Eye (tissue), 1 donor: ENCODE results near the gene NRSN2.
"Not testable (repeated sequence)": the region's sequence is repeated elsewhere in the genome, so short reads cannot be mapped to it uniquely, and the experiment has no call there.

ENCODE experiments used
- DNase-seq: peaks from one replicate; pipeline ENCODE4 v3.0.0-alpha.2; 2015

Gene NRSN2

DNA sequence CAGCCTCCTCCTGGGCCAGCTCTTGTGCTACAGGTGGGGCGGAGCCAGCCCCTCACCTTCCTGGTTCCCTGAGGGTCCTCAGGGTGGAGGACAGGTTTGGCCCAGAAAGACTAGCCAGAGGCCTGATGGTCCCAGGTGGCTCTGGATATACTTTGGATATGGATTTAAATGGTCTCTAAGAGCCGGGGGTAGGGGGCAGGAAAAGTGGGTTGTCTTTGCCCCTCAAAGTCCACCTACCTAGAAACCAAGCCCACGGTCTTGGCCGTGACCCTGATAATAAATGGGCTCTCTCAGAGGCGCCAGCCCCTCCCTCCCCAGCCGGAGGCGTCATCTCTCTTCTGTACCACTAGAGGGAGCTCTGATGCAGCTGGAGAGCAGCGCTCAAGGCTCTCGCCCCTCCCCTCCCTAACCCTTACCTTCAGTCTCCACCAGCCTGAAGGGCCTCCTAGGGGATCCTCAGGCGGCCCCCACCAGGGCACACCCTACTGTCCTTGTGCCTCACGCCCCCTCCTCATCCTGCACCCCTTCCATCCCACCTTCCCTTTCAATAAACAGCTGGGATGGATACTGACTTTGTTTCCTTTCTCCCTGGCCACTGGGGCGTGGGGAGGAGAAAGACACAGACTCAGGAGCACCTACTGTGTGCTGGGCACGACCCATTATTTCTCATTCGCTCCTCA, 7.5 kb downstream of the NRSN2 start:
- DNase-seq = peak; percentile 94

DNA sequence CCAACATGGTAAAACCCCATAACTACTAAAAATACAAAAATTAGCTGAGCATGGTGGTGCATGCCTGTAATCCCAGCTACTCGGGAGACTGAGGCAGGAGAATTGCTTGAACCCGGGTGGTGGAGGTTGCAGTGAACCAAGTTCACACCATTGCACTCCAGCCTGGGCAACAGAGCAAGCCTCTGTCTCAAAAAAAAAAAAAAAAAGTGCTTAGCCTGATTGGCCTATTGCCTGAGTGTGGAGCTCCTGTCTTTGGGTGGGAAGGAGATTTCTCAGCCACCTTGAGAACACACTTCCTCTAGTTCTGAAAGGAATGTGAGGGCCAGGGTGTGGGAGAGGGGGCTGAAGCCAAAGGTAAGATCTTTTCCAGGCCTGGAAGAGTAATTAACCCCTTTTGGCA, 9.2 kb downstream of the NRSN2 start:
- not testable (repeated sequence) for DNase-seq

GRCh38 chr20:356745-357144, 9.8 kb downstream of the NRSN2 start:
- no peak for DNase-seq

DNA sequence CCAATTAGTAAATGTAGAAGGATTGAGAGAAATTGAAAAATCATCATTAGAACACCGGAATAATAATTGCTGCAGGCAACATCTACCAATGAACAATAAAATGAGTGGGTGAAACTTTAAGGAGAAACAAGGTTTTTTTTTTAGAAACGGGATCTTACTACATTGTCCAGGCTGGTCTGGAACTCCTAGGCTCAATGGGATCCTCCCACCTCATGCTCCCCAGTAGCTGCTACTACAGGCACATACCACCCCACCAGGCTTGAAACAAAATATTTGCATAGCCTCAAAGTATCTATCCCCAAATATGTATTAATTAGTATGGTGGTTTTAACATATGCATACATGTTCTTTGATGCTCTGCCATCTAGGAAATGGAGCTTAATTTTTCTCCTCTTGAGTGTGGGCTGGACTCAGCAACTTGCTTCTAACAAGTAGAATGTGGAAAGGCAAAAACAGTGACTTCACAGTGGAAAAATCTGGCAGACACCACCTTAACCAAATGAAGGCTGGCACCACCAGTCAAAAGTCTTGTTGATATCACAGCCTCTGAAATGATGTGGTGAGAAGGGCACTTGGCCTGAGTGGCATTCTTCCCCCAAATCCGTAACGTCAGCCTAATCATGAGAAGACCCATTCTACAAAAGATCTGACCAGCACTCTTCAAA, 12.1 kb downstream of the NRSN2 start:
- no peak for DNase-seq

GRCh38 chr20:361561-361960, 14.7 kb downstream of the NRSN2 start:
- peak; percentile 59 for DNase-seq

GRCh38 chr20:362271-363254, 15.7 kb downstream of the NRSN2 start:
- peak; percentile 58 for DNase-seq

DNA sequence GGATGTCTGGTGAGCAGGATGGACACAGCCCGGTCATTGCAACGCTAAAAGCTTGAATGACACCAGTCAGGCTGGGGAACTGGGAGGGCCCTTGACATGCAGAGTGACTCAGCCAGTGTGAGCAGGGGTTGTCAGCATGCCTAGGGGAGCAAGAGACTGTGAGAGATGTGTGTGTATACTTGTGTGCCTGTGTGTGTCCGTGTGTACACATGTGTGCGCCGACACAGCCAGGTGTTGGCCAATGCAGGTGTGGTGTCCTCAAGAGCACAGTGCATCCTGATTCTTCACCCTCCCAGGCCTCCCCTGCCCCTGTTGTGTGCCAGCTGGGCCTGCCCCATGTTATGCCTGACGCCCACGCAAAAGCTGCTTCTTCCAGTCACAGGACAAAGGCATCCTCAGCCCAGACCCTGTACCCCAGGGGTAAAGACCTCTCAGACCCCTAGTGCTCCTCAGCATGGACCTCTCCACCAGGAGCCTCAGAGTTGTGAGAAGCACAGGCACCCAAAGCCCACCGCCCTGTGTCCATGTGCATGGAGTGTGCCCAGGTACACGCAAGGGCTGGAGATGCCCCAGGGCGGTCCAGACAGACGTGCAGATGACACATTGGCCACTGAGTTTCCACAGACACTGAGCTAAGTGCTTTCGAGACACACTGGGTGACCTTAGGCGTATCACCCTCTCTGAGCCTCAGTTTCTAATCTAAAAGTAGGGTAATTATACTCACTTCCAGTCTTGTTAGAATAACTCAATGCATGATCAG, 16.6 kb downstream of the NRSN2 start:
- DNase-seq = no peak

DNA sequence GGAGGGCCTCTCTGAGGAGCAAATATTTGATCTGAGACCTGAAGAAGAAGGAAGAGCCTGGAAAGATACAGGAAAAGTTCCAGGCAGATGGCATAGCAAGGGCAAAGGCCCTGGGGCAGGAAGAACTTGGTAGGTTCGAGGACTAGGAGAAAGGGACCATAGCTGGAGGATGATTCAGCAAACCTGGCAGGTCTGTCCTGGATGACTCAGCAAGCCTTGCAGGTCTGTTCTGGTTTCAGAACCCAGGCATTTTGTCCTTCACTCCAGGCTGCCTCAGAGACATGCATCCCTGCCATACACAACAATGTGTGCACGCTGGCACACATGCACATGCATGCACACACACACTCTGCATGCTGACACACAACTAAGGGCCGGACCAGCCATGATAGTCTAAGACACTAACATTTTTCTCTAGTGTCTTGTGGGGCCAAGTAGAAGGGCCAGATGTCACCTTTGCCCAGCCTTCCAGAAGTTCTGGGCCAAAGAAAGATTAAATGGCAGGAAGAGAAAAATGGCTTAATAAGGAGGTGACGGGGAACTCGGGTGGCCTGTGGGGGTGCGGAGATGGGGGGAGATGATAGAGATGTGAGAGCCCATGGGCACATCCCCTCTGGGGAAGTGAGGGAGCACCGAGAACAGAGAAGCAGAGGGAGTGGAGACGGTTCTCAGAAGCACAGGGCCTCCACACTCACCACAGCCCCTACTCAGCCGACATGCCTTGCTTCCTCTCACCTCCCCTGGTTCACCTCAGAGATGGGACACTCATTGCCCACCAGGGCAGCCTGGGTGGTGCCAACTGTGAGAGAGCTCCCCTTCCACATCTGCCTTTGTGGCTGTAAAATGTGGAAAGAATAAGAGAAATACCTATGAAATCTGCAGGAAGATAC, 18.2 kb downstream of the NRSN2 start:
- DNase-seq = no peak

DNA sequence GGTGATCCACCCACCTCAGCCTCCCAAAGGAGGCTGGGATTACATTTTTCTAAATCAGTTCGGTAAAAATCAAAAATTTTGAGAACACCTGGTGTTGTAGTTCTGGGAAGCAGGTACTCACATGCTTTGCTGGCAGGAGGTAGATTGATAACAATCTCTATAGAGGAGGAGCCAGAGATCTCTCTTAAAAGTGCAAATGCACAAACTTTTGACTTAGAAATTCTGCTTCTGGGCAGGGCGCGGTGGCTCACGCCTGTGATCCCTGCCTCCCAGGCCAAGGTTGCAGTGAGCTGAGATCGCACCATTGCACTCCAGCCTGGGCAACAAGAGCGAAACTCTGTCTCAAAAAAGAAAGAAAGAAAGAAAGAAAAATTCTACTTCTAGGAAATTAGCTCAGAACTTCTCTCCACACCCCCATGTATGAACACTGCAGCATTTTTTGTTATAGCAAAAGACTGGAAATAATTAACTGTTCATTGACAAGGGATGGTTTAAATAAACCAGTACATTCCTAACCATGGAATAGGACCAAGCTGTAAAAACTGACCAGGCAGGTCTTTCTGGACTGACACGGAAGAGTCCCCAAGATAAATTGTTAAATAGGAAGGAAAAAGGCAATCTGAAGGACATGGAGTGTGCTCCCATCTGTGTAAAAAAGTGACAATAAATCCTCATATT, 19.3 kb downstream of the NRSN2 start:
- DNase-seq = no peak

DNA sequence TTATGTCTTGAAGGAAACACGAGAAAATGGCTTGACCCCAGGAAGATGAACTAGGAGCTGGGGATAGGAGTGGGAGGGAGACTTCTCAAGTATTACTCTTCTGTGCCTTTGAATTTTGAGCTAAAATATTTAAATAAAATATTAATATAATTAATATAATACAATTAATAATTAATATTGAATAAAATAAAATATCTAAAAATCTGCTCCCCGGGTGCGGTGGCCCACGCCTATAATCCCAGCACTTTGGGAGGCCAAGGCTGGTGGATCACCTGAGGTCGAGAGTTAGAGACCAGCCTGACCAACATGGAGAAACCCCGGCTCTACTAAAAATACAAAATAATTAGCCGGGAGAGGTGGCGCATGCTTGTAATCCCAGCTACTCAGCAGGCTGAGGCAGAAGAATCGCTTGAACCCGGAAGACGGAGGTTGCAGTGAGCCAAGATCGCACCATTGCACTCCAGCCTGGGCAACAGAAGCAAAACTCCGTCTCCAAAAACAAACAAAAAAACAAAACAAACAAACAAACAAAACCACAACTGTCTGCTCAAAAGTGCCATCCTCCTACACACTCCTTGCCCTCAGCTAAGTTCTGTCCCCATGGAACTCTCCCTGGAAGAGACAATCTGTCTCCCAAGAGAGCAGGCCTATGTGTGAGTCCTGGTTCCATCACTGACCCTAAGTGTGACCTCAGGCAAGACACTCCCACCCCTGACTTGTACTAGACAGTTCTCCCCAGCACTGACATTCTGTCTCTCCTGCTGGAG, 20.0 kb downstream of the NRSN2 start:
- DNase-seq = no peak

DNA sequence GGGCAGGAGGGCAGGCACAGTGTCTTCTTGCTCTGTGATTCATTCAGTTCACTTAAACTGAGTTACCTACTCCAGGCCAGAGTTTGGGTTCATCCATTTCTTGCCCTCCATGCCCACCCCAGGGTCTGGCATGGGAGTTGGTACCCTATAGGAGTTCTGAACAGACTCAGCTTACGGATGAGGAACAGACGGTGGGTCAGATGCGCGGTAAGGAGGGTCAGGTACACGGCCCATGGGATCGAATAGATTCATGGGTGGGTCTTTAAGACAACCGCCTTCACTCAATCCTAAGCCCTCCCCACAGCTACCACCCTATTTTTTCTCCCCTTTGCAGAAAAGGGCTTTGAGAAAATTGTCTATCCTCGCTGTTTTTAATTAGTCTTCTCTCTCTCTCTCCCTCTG, 20.6 kb downstream of the NRSN2 start:
- DNase-seq = no peak

- no peak for DNase-seq
These were observed 22.0 kb downstream of the NRSN2 start for GRCh38 chr20:368915-369314.

DNA sequence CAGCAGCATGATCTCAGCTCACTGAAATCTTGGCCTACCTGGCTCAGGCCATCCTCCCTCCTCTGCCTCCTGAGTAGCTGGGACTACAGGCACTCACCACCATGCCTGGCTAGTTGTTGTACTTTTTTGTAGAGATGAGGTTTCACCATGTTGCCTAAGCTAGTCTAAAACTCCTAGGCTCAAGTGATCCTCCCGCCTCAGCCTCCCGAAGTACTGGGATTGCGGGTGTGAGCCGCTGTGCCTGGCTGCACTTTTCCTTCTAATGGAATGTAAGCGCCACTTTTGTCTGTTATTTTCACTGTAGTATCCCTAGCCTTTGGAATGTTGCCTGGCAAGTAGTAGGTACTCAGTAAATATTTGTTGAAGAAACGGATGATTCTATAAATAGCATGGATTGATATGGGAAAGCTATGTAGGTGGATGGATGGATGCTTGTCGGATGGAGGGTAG, 23.3 kb downstream of the NRSN2 start:
- DNase-seq = no peak

DNA sequence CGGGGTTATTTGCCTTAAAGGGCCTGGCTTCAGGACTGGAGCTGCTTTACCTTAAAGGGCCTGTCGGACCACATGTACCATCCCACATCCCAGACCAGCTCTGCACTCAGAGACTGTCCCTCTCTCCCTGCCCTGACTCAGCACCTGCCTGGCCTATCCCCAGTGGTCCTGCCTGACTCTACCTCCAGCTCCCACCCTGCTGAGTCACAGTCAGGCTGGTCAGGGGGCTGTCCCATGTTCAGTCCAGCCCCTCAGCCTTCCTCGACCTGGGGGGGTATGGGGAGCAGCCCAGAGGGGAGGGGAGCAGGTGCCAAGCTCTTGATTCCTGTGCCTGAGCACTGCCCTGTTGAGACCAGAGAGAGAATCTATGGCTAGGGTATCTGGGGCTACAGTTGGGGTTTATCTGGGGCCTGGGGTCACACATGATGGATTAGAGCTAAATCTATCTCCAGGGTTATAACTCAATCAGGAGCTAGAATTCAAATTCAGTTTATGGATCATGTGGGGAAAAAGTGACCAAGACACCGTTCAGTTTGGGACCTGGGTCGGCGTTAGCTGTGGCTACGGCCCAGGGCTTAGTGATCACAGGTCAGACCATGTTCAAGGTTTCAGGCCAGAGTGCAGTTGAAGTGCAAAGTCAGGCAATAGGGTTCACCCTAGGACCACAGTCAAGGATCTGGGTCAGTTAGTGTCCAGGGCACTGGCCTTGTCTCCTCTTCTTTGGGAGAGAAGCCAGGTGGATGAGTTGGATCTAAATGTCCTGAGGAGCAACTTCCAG, 24.3 kb downstream of the NRSN2 start:
- DNase-seq = no peak

GRCh38 chr20:371755-372542, 25.0 kb downstream of the NRSN2 start:
- peak; percentile 34 for DNase-seq

GRCh38 chr20:372543-373082, 25.7 kb downstream of the NRSN2 start:
- DNase-seq = not testable (repeated sequence)

DNA sequence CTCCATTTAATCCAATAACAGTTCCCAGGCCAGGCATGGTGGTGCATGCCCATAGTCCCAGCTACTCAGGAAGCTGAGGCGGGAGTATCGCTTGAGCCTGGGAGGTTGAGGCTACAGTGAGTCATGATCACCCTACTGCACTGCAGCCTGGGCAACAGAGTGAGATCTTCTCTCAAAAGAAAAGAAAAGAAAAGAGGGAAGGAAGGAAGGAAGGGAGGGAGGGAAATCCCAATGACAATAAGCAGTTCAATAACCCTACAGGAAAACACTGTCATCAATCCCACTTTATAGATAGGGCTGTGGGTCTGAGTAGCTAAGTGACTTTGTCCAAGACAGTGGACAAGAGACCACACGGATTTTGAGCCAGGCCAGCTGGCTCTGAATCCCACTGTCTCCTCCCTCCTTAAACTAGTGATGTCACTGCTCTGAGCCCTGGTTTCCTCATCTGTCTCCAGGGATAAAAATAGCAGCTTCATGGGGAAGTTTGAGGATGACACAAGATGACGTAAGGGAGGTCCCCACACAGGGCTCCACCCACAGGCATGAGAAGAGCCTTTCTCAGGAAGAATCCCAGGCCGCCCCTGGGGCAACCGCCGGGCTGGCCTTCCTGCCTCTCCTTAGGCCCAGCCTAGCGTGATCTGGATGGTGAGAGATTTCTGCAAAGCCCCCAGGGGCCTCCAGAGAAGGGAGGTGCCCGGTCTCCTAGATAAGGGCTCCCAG, 26.4 kb downstream of the NRSN2 start:
- no peak for DNase-seq
